ENCODE data around the gene PCED1A. TPM values are rescaled to one million over a fixed set of nuclear protein-coding genes. Genes with fewer than 3 reads are reported as not detected.

Gene PCED1A
- total and polyA plus RNA-seq, 2 donors (not counting 1 experiment from before 2014, with no cell fraction given): 96.8 to 176 TPM

Other genes with a start within 250 kb of the PCED1A start
- gene NOP56, start 188.0 kb downstream of the PCED1A start, total RNA-seq: 229 and 247 TPM in 2 replicates
- 212 and 300 TPM in 2 replicates for gene NOP56, start 188.0 kb downstream of the PCED1A start, polyA plus RNA-seq
- gene IDH3B, start 176.4 kb downstream of the PCED1A start, total RNA-seq: 126 and 131 TPM in 2 replicates
- gene IDH3B, start 176.4 kb downstream of the PCED1A start, polyA plus RNA-seq: 225 and 299 TPM in 2 replicates
- 4.7 and 5.0 TPM in 2 replicates for gene EBF4, start 147.9 kb downstream of the PCED1A start, total RNA-seq
- gene EBF4, start 147.9 kb downstream of the PCED1A start, polyA plus RNA-seq: 0.81 and 1.4 TPM in 2 replicates
- gene CPXM1, start 40.0 kb downstream of the PCED1A start, total RNA-seq: 1.6 and 1.9 TPM in 2 replicates
- gene CPXM1, start 40.0 kb downstream of the PCED1A start, polyA plus RNA-seq: 0.21 and 2.0 TPM in 2 replicates
- not detected in 2 replicates for gene C20orf141, start 25.7 kb downstream of the PCED1A start, total RNA-seq
- not detected in 2 replicates for gene C20orf141, start 25.7 kb downstream of the PCED1A start, polyA plus RNA-seq
- gene TMEM239, start 24.3 kb downstream of the PCED1A start, total RNA-seq: not detected in 2 replicates
- gene TMEM239, start 24.3 kb downstream of the PCED1A start, polyA plus RNA-seq: not detected in 2 replicates
- gene VPS16, start 90 bp upstream of the PCED1A start, total RNA-seq: 59.5 and 63.0 TPM in 2 replicates
- 68.2 and 74.5 TPM in 2 replicates for gene VPS16, start 90 bp upstream of the PCED1A start, polyA plus RNA-seq
- 64.2 and 70.0 TPM in 2 replicates for gene PTPRA, start 32.8 kb upstream of the PCED1A start, total RNA-seq
- 32.1 and 39.6 TPM in 2 replicates for gene PTPRA, start 32.8 kb upstream of the PCED1A start, polyA plus RNA-seq
- gene GNRH2, start 203.0 kb upstream of the PCED1A start, total RNA-seq: 2.5 and 2.7 TPM in 2 replicates
- not detected in 2 replicates for gene GNRH2, start 203.0 kb upstream of the PCED1A start, polyA plus RNA-seq
- 33.3 and 35.9 TPM in 2 replicates for gene MRPS26, start 205.4 kb upstream of the PCED1A start, total RNA-seq
- gene MRPS26, start 205.4 kb upstream of the PCED1A start, polyA plus RNA-seq: 27.3 and 37.5 TPM in 2 replicates
- gene OXT, start 231.0 kb upstream of the PCED1A start, total RNA-seq: 1.4 and 1.7 TPM in 2 replicates
- 1.0 TPM in 1 of 2 replicates, not detected in the other for gene OXT, start 231.0 kb upstream of the PCED1A start, polyA plus RNA-seq
- gene AVP, start 244.1 kb upstream of the PCED1A start, total RNA-seq: 4.5 and 7.0 TPM in 2 replicates
- gene AVP, start 244.1 kb upstream of the PCED1A start, polyA plus RNA-seq: not detected in 2 replicates

Data from B cell (primary cell).